ENCODE results near the gene IVL.
A peak's percentile ranks its signal among the peaks of the same experiment; 100 is the strongest.

IVL gene

DNA sequence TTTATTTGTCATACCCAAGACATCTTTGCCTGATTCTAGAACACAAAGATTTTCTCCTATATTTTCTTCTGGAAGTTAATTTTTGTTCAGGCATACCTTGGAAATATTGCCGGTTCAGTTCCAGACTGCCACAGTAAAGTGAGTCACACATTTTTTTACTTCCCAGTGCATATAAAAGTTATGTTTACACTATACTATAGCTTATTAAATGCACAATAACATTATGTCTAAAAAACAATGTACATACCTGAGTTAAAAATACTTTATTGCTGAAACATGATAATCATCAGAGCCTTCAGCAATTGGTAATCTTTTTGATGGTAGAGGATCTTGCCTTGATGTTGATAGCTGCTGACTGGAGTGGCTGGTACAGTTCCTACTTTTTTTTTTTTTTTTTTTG lies 20.2 kb upstream of the IVL start:
- DNase-seq = no peak

- DNase-seq = no peak
These were observed 9.3 kb upstream of the IVL start for GRCh38 chr1:152899027-152899426.

DNA sequence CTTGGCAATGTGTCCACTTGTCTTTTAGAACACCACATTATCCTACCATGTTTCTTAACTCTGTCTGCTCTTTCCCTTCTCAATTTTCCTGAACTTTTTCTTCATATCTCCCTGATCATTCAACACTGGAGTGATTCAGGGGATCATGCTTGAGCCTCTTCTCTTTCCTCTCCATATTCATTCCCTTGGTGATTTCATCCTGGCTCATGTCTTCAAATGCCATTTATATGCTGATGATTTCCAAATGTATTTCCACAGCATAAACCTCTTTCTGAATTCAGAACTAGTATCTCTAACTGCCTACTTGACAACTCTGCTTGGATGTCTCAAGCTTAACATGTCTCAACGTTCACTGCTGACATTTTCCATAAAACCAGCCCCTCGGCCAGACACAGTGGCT lies 8.5 kb upstream of the IVL start:
- DNase-seq = no peak

DNA sequence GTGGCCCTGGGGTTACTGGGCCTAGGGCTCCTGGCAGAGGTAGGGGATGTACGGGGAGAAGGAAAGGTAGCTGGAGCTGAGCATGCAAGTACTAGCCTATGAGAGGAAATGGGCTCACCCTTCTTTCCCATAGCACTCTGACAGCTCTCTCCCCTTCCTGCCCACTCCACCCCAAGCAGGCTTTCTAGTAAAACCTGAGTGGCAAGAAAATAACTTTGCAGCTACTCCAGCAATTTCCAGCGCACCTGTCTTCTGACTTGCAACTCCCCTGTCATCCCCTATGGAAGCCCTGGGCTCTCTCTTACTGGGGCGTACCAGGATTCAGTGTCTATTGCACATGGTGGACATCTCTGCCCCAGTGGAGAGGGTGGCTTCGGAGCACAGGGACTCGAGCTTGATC lies 6.7 kb upstream of the IVL start:
- DNase-seq = no peak

DNA sequence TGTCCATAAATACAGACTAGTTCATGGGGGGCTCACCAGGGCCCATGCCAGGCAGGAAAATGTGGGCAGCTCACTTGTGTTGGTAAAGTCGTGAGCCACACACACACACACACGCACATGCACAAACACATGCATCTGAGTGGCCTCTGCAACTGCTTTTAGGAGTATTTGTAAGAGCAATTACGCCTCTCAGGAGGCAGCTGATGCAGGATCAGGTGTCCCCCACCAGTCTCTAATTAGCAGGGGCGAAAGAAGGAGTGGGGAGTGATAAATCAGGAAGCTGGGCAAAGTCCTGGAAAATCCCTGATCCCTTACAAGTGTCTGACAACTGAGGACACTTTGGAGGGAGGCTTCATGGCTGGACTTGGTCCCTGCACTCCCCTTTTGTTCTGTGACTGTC lies 5.7 kb upstream of the IVL start:
- DNase-seq = no peak

- no peak for DNase-seq
These were observed 3.5 kb upstream of the IVL start for GRCh38 chr1:152904688-152905440.

DNA sequence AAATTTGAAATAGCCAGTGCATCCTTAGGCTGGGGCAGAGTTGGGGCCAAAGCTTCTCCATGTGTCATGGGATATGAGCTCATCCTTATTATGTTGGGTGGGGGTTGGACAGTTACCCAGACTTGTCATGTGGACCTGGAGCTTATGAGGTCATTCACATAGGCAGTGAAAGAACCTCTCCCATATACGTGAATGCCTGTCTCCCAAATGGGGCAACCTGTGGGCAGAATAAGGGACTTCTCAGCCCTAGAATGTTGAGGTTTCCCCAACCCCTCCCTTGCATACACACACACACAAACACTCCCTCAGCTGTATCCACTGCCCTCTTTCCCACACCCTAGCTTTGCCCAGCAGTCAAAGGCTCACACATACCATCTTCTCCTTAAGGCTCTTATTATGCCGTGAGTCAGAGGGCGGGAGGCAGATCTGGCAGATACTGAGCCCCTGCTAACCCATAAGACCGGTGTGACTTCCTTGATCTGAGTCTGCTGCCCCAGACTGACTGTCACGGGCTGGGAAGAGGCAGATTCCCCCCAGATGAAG lies 2.3 kb upstream of the IVL start:
- no peak for DNase-seq

- no peak for DNase-seq
These were observed 860 bp downstream of the IVL start for GRCh38 chr1:152909206-152909605.

GRCh38 chr1:152912471-152912870 lies 4.1 kb downstream of the IVL start:
- no peak for DNase-seq

DNA sequence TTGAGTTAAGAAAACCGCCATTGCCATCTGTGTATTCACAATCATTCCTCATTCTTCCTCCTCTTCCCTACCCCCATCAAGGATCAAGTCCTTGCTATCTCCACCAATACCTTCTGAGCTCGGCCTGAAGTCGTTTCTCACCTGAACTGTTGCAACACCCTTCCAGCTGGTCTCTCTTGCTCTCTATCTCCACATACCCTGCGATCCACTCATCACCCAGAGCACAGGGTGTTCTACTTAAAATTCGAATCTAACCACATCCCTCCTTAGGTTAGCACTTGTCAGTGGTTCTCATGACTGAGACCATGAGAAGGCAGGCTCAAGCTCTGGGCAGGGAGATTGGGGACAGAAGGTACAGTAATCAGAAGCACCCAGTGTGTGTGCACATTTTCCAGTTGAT lies 4.6 kb downstream of the IVL start:
- DNase-seq = no peak

DNA sequence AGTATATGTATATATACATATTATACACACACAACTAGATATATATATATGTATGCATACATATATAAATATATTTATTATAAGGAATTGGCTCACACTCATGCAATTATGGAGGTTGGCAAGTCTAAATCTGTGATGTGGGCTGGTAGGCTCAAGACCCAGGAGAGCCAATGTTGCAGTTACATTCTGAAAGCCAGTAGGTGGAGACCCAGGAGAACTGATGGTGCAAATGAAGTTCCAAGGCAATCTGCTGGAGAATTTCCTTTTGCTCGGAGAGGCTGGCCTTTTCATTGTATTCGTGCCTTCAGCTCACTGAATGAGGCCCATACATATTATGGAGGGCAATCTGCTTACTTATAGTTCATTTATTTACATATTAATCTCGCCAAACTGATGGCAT lies 9.4 kb downstream of the IVL start:
- no peak for DNase-seq

- DNase-seq = no peak
These were observed 10.7 kb downstream of the IVL start for GRCh38 chr1:152919071-152919470.

GRCh38 chr1:152924191-152924590 lies 15.8 kb downstream of the IVL start:
- DNase-seq = peak; percentile 9

DNA sequence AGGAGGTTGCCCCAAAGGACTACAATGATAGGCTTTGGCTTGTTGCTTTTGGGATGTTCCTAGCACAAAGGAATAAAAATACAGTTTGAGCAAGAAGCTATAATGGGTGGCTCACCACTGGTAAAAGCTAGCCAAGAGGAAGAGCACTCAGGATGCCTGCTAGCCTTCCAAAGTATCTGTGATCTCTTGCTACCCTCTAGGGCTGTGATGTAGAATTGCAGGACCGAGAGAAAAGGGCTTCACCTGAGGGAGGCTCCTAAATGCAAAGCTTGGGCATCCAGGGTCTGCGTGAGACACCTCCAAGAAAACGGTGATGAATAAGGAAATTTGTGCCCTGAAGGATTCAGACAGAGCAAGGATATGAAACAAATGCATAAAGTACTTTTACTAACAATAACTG lies 17.7 kb downstream of the IVL start:
- no peak for DNase-seq

GRCh38 chr1:152928671-152929070 lies 20.3 kb downstream of the IVL start:
- no peak for DNase-seq

- no peak for DNase-seq
These were observed 23.9 kb downstream of the IVL start for GRCh38 chr1:152932170-152932811.

- DNase-seq = no peak
These were observed 24.9 kb downstream of the IVL start for GRCh38 chr1:152933196-152933595.

- no peak for DNase-seq
These were observed 32.3 kb downstream of the IVL start for GRCh38 chr1:152940614-152941013.

DNA sequence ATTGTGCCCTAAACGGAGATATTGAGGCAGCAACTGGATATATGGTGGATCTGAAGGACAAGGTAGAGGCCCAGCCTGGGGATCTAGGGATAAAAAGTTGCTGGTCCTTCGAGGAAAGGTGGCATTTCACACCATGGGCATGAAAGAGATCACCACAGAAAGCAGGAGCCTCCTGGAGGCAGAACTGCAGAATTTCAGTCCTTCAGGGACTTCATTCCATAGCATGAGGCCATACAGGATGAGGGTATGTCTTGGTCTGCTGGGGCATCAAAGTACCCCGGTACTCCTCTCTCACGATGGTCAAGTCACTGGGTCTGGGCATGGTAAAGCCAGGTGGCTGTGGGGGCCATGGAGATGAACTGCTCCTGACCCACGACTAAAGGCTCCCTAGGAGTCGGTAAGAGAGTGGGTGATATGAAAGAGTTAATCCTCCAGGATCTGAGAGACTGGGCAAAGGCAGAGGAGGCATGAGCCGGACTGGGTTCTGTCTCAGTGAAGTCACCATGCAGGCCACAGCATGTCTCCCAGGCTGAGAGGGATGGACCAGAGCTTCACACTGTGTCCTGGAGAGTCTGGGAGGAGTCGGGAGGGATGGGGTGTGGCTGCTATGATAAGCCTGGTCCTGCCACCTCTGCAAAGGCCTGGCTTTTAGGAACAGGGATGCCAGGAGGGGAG lies 32.8 kb downstream of the IVL start:
- no peak for DNase-seq

- no peak for DNase-seq
These were observed 33.8 kb downstream of the IVL start for GRCh38 chr1:152942161-152942560.

DNA sequence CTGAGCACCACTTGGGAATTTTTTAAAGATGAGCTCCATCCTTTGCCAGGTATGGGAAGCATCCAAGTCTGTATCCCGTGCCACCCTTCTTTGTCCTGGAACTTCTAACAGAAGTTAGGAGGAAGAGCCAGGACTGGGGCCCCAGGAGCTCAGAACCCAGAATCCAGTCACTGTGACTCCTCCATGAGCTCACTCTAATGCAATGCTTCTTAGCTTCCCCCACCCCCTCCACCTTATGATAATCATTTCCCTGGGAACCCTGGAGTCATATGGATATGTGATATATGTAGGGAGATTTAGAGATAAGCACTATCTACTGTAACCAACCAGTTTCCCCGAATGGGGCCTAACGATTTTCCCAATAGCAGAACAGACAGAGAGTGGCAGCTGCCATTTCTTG lies 37.9 kb downstream of the IVL start:
- DNase-seq = no peak

GRCh38 chr1:152946651-152947256 lies 38.4 kb downstream of the IVL start, which contains the start of gene SPRR5:
TSS of gene SPRR5 (plus strand) at chr1:152947206. CDS start at chr1:152948555, 1,349 bp downstream.
- DNase-seq = no peak

GRCh38 chr1:152951711-152952110 lies 43.4 kb downstream of the IVL start:
- DNase-seq = no peak
